HG03103 (cell line): ENCODE results near the gene SLC29A1.

Experiments used
- ATAC-seq: cut with Tn5 transposase; IDR thresholded peaks from one replicate; pipeline ENCODE4 v1.9.1; 2021; ENCODE audit warnings: low read depth; ENCODE audit not compliant: unreplicated experiment

Gene SLC29A1

DNA sequence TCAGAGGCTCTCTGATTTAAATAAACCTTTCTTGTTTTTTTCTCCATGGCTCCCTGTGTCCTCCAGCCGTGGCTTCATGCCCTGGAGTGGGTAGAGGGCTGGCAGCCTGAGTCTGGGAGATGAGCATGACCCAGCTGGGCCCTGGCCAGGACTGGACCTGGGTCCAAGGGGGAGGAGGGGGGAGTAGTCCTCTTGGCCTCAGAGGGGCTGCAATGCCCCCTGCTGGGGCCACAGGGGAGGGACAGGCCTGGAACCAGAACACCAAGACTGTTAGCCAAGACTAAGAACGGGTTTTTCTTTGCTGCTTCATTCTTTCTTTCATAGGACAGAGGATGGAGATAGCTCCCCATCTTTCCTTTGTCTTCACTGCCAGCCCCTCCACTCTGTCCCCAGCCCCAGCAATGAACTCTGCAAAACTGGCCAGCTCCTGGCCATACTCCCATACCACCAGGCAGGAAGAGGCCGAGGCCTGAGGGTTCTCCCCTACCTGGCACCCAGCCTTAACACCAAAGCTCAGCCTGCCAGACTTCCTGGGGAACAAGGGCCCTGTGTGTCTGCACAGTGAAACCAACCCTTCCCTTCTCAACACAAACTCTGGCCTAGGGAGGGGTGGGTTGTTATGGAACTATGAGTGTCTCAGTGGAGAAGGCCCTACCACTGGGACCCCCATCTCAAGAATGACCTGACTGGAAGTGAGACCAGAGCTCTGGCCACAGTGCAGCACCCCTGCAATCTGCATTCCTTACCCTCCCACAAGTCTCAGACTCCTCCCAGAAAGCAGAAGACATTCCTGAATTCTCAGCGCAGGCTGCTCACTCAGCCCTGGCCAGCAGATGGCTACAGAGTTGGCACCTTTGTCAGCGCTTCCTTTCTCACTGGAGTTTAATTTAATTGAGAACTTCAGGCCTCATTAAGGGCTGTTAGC lies 11.0 kb downstream of the SLC29A1 start:
- no peak for ATAC-seq

DNA sequence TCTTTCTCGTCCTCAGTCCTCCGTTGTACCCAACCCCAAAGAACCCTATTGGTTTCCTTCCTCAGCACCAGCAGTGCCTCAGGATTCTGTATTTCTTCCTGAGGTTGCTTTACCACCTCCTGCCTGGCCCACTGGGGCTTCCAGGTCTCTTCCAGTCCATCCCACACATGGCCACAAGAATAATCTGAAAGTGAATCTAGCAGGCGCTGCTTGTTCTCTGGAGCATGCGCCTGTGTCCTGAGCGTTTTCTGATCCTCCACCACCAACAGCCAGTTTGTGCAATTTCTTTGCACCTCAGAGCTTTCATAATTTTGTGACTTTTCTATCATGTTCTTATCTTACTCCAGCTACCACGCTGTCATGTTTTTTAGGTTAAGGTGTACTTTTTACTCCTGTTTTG lies 11.9 kb downstream of the SLC29A1 start:
- ATAC-seq = no peak

DNA sequence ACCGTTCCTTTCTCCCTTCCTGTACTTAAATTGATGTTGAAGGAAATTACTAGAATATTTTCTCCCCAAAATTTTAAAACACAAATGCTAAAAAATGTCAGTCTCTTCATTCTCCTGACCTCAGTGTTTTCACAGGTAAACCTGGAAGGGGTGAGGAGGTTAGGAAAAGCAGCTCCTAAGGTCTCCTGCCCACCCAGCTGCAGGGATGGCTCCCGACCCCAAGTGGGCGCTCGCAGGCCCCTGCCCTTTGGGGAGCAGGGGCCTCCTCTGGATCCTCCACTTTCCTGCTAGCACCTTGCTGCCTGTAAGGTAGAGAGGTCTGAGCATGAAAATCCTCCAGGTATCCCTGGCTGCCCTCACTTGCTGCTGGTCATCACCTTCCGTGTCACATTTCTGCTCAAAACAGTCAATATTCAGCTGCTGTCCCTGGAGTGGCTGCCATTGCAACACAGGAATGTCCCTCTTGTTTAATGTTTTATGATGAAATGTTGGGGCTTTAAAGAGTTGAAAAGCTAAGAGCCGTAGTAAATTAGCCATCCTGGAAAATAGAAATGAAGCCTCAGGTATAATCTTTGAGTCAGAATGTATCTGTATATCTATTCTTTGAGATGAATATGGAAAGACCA lies 12.6 kb downstream of the SLC29A1 start:
- no peak for ATAC-seq

DNA sequence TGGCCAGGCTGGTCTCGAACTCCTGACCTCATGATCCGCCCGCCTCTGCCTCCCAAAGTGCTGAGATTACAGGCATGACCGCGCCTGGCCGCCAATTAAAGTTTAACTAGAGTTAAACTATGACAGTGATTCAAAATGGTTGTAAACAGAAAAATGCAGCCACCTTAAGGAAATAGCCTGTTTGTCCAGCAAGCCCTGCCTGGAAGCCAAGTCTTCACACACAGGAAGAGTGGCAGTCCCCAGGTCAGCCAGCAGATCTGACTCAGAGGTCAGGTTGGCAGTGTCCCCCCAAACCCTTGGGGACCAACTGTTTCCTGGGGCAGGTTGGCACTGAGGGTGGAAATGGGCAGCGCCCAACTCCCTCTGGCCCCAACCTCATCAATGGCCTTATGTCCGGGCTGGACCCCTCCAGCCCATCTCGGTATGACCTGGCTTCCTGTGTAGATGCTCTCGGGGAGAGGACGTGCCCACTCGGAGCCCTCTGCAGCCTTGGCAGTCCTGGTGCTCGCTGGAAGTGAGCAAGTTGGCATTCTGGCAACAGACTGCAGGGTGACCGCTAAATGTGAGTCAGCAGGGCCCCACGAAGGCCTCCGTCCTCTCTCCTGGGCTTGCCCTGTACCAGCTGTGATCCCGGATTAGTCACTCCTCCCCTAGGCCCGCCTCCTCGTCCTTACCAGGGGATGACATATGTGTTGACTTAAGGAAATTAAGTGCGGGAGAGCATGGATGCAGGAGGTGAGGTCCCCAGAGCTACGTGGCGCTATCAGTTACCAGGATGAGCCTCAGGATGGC lies 13.8 kb downstream of the SLC29A1 start:
- peak; percentile 40 for ATAC-seq

DNA sequence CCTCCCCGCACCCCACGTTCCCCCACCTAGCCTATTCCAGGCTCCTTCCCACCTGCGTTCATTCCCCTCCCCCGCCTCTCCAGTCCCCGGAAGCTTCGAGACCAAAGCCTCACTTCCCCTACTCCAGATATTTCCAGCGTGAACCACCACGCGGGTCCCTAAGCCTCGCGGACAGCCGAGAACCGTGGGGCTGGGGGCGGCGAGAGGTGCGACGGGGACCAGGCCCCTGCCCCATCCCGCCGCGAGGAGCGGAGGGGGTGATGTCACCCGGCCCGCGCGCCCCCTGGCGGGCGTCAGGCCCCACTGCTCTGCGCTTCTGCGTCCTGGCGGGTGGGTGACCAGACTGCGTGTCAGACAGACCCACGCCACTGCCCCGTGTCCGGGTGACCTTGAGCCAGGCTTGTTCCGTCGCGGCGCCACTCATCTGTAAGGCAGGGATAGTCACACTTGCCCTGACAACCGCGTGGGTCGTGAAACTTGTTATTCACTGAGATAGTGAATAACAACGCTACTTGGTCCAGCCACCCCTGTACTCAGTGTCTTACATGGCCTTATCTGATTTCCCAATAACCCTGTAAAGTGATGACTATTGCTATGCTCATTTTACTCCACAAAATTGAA lies 14.5 kb downstream of the SLC29A1 start:
- peak; percentile 85 for ATAC-seq

DNA sequence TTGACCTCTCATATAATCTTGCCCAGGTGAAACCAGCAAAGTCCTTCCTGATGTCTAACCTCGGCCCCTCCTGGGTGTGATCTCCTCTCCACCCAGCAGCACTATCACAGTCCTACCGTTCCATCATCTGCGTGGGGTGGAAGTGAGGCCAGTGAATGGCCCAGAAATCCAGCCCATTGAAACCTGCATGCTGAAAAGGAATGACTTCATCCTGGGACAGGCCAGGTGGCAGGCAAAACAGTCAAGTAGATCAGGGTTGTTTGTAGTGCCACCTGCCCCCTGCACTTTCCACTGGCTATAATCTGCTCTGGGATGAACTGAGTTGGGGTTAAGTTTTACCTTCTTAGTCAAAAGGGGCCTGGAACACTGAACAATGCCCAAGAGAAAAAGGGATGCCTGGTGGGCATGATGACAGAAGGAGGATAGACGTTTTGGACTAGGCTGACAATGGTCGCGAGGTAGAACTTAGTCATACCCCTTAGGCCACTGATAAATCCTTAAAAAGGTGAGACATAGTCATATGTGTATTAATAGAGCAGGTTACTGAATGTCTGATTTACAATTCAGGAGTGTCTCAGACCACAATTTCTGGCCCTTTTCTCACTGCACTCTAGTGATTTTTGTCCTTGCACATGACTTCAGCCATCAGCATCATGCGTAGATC lies 15.4 kb downstream of the SLC29A1 start:
- ATAC-seq = no peak

DNA sequence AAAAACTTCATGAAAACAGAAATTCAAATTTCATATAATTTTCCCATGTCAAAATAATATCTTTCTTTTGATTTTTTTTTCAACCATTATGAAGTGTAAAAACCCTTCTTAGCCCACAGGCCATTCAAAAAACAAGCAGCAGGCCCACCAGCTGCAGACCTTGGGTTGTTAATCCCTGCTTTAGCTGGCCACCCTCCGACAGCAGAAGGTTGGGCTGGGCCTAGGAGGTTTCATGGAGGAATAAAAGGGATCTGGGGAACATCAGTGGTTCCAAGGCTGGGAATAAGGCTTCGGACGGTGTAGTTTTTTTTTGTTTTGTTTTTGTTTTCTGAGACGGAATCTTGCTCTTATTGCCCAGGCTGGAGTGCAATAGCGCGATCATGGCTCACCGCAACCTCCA lies 19.9 kb downstream of the SLC29A1 start:
- ATAC-seq = no peak

DNA sequence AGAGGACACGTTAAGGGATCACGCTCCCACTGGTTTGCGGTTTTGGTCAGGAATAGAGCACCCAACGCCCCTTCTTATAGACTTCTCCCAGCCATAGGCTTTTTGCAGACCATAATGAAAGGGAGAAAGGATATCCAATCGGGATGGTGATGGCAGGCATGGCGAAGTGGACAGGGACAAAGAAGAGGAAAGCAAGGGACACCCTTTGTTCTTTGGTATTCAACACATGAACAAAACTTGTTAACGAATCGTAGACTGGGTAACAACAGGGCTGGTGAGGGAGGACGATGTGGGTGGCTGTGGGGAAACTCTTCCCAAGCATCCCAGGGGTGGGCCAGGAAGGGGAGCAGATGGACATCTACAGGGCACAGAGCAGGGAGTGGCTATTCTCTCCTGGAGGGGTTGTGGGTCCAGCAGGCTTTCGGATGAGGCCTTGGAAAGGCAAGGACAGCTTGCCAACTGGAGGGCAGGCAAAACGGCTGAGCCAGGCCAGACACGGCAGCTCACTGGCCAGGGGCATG lies 22.1 kb downstream of the SLC29A1 start:
- ATAC-seq = no peak

DNA sequence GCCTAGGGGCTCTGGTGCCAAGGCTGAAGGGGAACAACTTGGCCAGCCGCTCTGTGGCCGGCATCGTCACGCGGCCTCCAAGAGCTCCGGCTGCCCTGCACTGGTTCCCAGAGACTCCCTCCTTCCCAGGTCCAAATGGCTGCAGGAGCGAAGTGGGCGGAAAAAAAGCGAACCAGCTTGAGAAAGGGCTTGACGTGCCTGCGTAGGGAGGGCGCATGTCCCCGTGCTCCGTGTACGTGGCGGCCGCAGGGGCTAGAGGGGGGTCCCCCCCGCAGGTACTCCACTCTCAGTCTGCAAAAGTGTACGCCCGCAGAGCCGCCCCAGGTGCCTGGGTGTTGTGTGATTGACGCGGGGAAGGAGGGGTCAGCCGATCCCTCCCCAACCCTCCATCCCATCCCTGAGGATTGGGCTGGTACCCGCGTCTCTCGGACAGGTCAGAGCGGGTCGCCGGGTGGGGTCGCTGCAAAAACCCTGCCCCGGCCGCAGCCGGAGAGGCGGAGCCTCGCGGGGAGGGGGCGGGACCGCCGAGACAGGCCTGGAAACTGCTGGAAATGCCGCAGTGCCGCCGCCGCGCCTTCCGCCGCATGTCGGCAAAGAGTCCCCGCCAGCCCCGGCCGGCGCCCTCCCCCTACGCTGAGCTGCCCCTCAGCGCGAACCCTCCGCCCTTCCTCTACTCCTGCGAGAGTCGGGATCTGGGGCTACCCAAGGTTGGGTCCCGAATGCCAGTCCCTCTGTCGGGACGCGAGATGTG lies 22.7 kb downstream of the SLC29A1 start:
- ATAC-seq = peak; percentile 34

DNA sequence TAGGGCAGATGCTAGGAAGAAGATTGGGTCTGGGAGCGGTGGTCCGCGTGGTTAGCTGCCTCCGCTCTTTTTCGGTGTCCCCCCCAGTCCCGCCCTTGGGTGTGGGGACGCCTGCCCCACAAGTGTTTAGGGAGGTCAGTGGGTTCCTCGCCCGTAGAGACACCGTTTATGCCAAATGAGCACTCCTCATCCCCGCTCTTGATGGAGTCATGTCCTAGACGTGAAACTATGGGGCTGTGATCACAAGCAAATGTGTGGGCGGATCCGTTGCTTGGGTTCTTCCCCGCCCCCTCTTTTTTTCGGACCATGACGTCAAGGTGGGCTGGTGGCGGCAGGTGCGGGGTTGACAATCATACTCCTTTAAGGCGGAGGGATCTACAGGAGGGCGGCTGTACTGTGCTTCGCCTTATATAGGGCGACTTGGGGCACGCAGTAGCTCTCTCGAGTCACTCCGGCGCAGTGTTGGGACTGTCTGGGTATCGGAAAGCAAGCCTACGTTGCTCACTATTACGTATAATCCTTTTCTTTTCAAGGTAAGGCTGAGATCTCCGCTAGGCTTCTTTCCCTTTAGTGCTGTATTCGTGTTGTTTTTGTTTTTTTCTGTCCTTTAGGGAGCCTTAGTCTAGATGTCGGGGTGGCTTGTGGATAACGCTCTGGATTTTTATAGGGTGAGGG lies 23.4 kb downstream of the SLC29A1 start, which contains the start of gene HSP90AB1:
HSP90AB1 (plus strand) TSS at position 439 of the 675 bp plus-strand sequence. CDS start 1,529 bp downstream, outside the sequence.
- peak; percentile 43 for ATAC-seq

DNA sequence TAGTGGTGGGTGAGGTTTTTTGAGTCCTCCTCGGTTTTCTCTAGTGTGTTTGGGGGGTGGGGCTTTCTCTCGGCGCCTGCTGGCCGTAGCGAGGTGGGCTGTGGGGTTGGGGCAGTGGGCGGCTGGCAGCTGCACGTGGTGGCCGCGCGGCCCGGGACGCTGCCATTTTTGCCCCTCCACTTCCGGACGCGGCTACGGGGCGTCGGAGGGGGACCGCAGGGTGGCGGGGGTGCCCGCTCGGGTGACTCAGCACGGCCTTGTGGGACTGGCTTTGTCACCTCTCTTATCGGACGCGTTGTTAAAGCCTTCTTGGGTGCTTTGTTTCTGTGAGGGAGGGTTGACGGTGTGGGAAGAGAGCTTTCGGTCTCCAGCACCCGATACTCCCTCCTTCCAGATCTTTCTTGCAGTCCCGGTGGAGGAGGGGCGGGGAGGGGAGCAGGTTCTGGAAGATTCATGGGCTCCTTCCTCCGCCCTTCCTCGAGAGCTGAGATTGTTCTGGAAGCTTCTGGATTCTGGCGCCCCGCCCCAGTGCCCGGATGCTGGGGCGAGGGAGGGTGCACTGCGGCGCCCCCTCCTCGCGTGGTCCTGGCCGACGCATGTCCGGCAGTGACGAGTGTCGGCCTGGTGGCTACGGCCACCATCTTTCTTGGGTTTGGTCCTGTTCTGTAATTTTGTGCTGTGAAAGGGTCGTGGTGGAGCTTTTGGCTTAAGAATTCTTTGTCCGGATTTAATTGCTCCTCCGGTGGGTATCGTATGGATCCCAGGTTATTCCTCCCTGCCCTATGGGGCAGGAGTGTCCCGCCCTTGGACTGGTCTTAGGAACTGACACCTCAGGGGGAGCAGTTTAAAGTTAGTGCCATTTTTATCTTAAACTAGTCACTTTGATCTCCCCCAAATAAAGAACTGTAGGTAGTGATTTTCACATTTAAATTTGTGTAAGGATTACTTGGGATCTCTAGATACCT lies 24.2 kb downstream of the SLC29A1 start:
- no peak for ATAC-seq

DNA sequence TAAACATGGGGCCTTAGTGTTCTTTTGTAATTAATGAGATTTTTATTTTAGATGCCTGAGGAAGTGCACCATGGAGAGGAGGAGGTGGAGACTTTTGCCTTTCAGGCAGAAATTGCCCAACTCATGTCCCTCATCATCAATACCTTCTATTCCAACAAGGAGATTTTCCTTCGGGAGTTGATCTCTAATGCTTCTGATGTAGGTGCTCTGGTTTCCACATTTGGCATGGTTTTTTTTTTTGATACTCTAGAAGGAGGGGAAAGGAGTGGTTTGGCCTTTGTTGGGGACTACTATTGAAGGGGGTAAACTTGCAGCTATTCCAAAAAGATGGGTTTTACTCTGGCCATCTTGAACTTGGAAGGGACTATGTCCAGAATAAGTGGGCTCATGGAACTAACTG lies 25.2 kb downstream of the SLC29A1 start:
- no peak for ATAC-seq

DNA sequence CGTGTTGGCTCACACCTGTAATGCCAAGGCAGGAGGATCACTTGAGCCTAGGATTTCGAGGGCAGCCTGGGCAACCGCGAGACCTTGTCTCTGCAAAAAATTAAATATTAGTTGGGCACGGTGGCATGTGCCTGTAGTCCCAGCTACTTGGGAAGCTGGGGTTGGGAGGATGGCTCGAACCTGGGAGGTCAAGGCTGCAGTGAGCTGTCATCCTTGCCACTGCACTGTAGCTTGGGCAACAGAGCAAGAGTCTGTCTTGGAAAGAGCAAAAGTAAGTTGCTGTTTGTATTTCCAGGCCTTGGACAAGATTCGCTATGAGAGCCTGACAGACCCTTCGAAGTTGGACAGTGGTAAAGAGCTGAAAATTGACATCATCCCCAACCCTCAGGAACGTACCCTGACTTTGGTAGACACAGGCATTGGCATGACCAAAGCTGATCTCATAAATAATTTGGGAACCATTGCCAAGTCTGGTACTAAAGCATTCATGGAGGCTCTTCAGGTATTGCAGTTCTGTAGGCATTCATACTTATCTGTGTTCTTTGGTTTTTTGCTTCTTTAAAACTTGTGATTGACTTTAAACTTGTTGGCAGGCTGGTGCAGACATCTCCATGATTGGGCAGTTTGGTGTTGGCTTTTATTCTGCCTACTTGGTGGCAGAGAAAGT lies 25.8 kb downstream of the SLC29A1 start:
- ATAC-seq = no peak

DNA sequence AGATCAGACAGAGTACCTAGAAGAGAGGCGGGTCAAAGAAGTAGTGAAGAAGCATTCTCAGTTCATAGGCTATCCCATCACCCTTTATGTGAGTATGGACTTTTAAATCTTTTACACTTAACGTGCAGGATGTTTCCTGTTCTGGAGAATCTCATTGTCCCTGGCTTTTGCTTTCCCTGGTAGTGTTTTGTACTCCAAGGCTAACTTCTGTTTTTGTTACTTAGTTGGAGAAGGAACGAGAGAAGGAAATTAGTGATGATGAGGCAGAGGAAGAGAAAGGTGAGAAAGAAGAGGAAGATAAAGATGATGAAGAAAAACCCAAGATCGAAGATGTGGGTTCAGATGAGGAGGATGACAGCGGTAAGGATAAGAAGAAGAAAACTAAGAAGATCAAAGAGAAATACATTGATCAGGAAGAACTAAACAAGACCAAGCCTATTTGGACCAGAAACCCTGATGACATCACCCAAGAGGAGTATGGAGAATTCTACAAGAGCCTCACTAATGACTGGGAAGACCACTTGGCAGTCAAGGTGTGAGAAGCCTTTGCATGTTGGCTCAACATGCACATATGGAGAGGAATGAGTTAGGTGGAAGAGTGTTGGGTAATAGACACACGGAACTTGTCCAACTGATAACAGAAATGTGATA lies 26.8 kb downstream of the SLC29A1 start:
- no peak for ATAC-seq

DNA sequence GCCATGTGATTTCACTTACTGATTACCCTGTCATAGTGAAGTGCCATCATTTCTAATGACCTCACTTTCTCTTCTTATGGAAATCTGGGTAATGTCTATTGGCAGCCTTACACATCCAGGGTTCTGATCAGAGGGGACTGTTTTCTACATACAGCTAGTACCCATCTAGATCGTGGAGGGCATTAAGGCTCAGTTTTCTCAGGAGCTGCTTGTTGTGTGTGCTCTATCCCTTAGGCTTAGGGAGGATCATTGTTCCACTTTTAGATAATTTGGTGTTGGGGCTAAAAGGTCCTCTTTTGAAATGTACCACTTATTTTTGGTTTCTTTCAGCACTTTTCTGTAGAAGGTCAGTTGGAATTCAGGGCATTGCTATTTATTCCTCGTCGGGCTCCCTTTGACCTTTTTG lies 27.3 kb downstream of the SLC29A1 start:
- no peak for ATAC-seq
